Common myeloid progenitor, CD34-positive (primary cell): Measurements from ENCODE around the gene GRIP2.

Experiments used
- CTCF ChIA-PET: fragments of 350-600 bp; sonication (Branson Sonifier 250); formaldehyde crosslinking; loops from one replicate; lab custom pipeline; 2021; ENCODE audit warnings: antibody characterized with exemption; lab: Charles Lee
- POLR2A ChIA-PET: fragments of 350-600 bp; sonication (Branson Sonifier 250); formaldehyde crosslinking; loops from one replicate; lab custom pipeline; 2021; ENCODE audit warnings: antibody characterized with exemption; lab: Charles Lee
- DNase-seq, 3 donors: peaks; one replicate each; pipeline versions ENCODE4 v3.0.0 to v3.0.0-alpha.2; 2013
- H3K27ac ChIP-seq, 2 experiments: 1 replicate in 1 of 2; 2 replicates in 1 of 2; pipeline ENCODE4 v1.7.0; 2013; ENCODE audit warnings: inconsistent platforms in 2 of 2, low read length in 2 of 2, mild to moderate bottlenecking in 2 of 2, low read depth in 1 of 2, moderate library complexity in 1 of 2; ENCODE audit not compliant: severe bottlenecking in 2 of 2, insufficient read depth in 1 of 2, poor library complexity in 1 of 2
- H3K27me3 ChIP-seq, 5 experiments: replicated peaks in 2 of 5; 1 replicate in 3 of 5; 2 replicates in 2 of 5; pipeline versions ENCODE4 v1.6.1 to v1.7.0; 2013; ENCODE audit warnings: low read length in 4 of 5, mild to moderate bottlenecking in 2 of 5, moderate library complexity in 2 of 5, inconsistent platforms in 1 of 5; ENCODE audit not compliant: insufficient read depth in 5 of 5, control insufficient read depth in 4 of 5
- H3K36me3 ChIP-seq, 4 experiments: 1 replicate in 2 of 4; 2 replicates in 2 of 4; pipeline versions ENCODE4 v1.6.1 to v1.7.0; 2013; ENCODE audit warnings: low read length in 3 of 4, control low read depth in 1 of 4, mild to moderate bottlenecking in 1 of 4; ENCODE audit not compliant: control insufficient read depth in 4 of 4, insufficient read depth in 4 of 4
- H3K4me1 ChIP-seq, 4 experiments: 1 replicate in 3 of 4; 2 replicates in 1 of 4; pipeline versions ENCODE4 v1.6.1 to v1.7.1; 2013; ENCODE audit warnings: low read length in 3 of 4, mild to moderate bottlenecking in 3 of 4, control low read depth in 1 of 4, inconsistent platforms in 1 of 4, moderate library complexity in 1 of 4; ENCODE audit not compliant: control insufficient read depth in 4 of 4, insufficient read depth in 4 of 4; ENCODE audit errors: control extremely low read depth in 1 of 4
- H3K4me3 ChIP-seq, 7 experiments: 1 replicate in 4 of 7; 2 replicates in 3 of 7; pipeline versions ENCODE4 v1.5.1 to v1.7.0; 2013; ENCODE audit warnings: mild to moderate bottlenecking in 7 of 7, low read length in 6 of 7, moderate library complexity in 6 of 7, inconsistent platforms in 2 of 7, low read depth in 2 of 7, control low read depth in 1 of 7; ENCODE audit not compliant: insufficient read depth in 4 of 7, control insufficient read depth in 1 of 7; ENCODE audit errors: extremely low read depth in 1 of 7
- H3K9me3 ChIP-seq, 5 experiments: 1 replicate in 4 of 5; 2 replicates in 1 of 5; pipeline versions ENCODE4 v1.6.1 to v1.7.1; 2013; ENCODE audit warnings: low read length in 4 of 5, mild to moderate bottlenecking in 2 of 5, inconsistent platforms in 1 of 5, low read depth in 1 of 5, moderate library complexity in 1 of 5; ENCODE audit not compliant: control insufficient read depth in 4 of 5, insufficient read depth in 2 of 5; ENCODE audit errors: control extremely low read depth in 1 of 5
- WGBS: methylation state at CpG from one replicate; pipeline ENCODE4 v1.1.5; 2013; ENCODE audit not compliant: insufficient coverage; 5-methylcytosine and 5-hydroxymethylcytosine counted together

GRIP2 gene

GRCh38 chr3:14542656-14543055, 2.5 kb upstream of the GRIP2 start:
- DNase-seq, result no peak
- no peak overlapping the region for H3K4me3 ChIP-seq
- ChIA-PET CTCF (interaction anchor here (1.2 to 2.0 kb wide), 4 partner anchors 8 to 75 kb away, joined by 4 to 5 read pairs (median 4); no protein-coding TSS in a partner anchor), POLR2A (no interaction called here)
- H3K4me1 ChIP-seq, result no peaks in the 10 kb centered on the region
- no peaks in the 10 kb centered on the region for H3K36me3 ChIP-seq
- WGBS, result 93% methylated on average over 3 of the region's 3 CpGs
- H3K27ac ChIP-seq, result no peak overlapping the region
- peaks cover 0 to 14% (median 3%) of the 10 kb centered on the region in 5 experiments for H3K27me3 ChIP-seq
- H3K9me3 ChIP-seq, result no peaks in the 10 kb centered on the region

- CTCF ChIA-PET, result interaction anchor here (1.4 kb wide), 1 partner anchor 33 kb away, joined by 3 read pairs; no protein-coding TSS in a partner anchor
- POLR2A ChIA-PET, result no interaction called here
- Histone ChIP-seq H3K27ac (no peak overlapping the region), H3K27me3 (peaks cover 0 to 8% (median under 1%) of the 10 kb centered on the region in 5 experiments), H3K36me3 (no peaks in the 10 kb centered on the region), H3K4me1 (no peaks in the 10 kb centered on the region), H3K9me3 (no peaks in the 10 kb centered on the region), H3K4me3 (no peak overlapping the region)
- WGBS, result 95% methylated on average over 7 of the region's 9 CpGs
- no peak for DNase-seq
These were observed 1.5 kb upstream of the GRIP2 start for GRCh38 chr3:14541646-14542045.

DNA sequence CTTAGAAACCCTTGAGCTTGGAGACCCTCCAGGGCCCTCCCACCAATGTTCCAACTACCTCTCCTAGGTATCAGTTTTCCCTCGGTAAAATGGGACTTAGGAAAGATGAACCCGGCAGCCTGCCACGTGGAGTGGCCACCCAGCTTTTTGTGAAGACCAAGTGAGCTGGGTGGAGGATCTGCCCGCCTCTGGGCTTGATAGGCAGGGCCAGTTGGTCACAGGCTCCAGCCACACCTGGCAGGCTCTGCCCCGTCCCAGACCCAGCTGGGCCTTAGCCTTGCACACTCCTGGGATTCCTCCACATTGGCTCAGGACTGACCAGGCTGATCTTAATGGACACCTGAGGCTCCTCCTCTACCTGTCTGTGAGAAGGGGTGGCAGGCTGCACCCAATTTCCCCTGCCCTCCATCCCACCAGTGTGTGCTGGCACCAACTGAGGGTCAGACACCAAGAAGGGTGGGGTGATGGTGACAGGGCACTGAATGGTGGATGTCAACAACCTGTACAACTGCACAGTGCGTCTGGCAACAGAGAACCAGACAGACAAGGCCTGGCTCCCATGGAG, 761 bp upstream of the GRIP2 start:
- no peak for DNase-seq
- Histone ChIP-seq H3K4me1 (no peaks in the 10 kb centered on the region), H3K27ac (no peak overlapping the region), H3K9me3 (no peaks in the 10 kb centered on the region), H3K36me3 (no peaks in the 10 kb centered on the region), H3K27me3 (peaks cover 0 to 3% (median 0%) of the 10 kb centered on the region in 5 experiments), H3K4me3 (no peak overlapping the region)
- ChIA-PET POLR2A (no interaction called here), CTCF (interaction anchor here (1.1 to 1.4 kb wide), 2 partner anchors 8 to 33 kb away, joined by 3 read pairs; no protein-coding TSS in a partner anchor)
- WGBS, result 91% methylated on average over 6 of the region's 6 CpGs

GRCh38 chr3:14539384-14539741, 779 bp downstream of the GRIP2 start:
- CTCF ChIA-PET, result interaction anchor here (1.2 to 1.3 kb wide), 2 partner anchors 10 to 28 kb away, joined by 4 read pairs; no protein-coding TSS in a partner anchor

DNA sequence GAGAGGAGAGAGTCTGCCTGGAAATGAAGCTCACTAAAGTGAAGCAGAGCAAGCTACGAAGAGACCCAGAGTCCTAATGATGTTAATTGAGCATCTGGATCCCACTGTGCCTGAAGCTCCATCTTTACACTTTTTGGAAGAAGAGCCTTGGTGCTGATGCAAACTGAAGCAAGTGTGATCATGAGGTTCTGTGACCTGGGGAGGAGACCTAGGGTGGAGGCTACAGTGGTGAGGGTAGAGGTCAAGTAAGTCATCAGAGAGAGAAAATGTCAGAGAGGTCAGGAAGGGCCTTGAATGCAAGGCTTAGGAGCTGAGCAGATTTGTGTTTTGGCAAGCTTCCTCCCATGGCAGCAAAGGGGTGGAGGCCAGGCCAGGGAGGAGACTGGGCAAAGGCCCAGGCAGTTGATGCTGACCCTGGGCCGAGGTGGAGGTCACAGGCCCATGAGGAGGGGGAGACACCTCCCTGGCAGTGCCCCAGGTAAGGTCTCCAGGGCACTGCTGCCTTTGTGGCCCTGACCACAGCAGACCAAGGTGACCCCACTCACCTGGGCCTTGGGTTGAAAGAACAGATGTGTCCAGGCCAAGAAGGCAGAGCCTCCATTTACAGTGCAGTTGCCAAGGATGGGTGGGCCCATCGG, 1.6 kb downstream of the GRIP2 start:
- Histone ChIP-seq H3K4me3 (no peak overlapping the region), H3K9me3 (no peaks in the 10 kb centered on the region), H3K4me1 (no peaks in the 10 kb centered on the region), H3K36me3 (no peaks in the 10 kb centered on the region), H3K27ac (no peak overlapping the region), H3K27me3 (peaks cover 0 to 13% (median 3%) of the 10 kb centered on the region in 5 experiments)
- DNase-seq, result no peak
- 100% methylated on average over 2 of the region's 3 CpGs for WGBS
- ChIA-PET POLR2A (interaction anchor here (0.6 kb wide), 1 partner anchor 226 kb away, joined by 3 read pairs; no protein-coding TSS in a partner anchor), CTCF (interaction anchor here (1.1 to 1.3 kb wide), 4 partner anchors 9 to 28 kb away, joined by 3 to 5 read pairs (median 4); no protein-coding TSS in a partner anchor)

More at GRCh38 chr3:14539384-14539741, 779 bp downstream of the GRIP2 start:
- Histone ChIP-seq H3K4me1 (no peaks in the 10 kb centered on the region), H3K27ac (no peak overlapping the region), H3K27me3 (peaks cover 0 to 6% (median 3%) of the 10 kb centered on the region in 5 experiments), H3K36me3 (no peaks in the 10 kb centered on the region), H3K9me3 (no peaks in the 10 kb centered on the region), H3K4me3 (no peak overlapping the region)
- DNase-seq, result no peak
- WGBS, result 100% methylated on average over 3 of the region's 4 CpGs
- POLR2A ChIA-PET, result no interaction called here

GRCh38 chr3:14537590-14538450, 2.3 kb downstream of the GRIP2 start:
- ChIA-PET POLR2A (interaction anchor here (0.6 kb wide), 1 partner anchor 225 kb away, joined by 3 read pairs; no protein-coding TSS in a partner anchor), CTCF (interaction anchor here (0.6 to 1.5 kb wide), 5 partner anchors 10 to 310 kb away, joined by 3 to 5 read pairs (median 3); no protein-coding TSS in a partner anchor)
- H3K4me3 ChIP-seq, result no peak overlapping the region
- H3K9me3 ChIP-seq, result no peaks in the 10 kb centered on the region
- no peaks in the 10 kb centered on the region for H3K4me1 ChIP-seq
- DNase-seq, result peak; percentile 14 to 28 (median 23)
- H3K27me3 ChIP-seq, result peaks cover 0 to 15% (median 3%) of the 10 kb centered on the region in 5 experiments
- no peak overlapping the region for H3K27ac ChIP-seq
- H3K36me3 ChIP-seq, result no peaks in the 10 kb centered on the region
- 97% methylated on average over 9 of the region's 10 CpGs for WGBS
